Calu3 (cell line): ENCODE results near the gene KLK14. TPM values are rescaled to one million over a fixed set of nuclear protein-coding genes. Genes with fewer than 3 reads are reported as not detected.

ENCODE experiments used
- BruUV-seq: library from RNA; stranded (reverse); fragments of 400-500 nt; replicated peaks from 2 replicates; lab custom pipeline; 2021; lab: Mats Ljungman, UMichigan
- CTCF ChIA-PET: fragments of 300-600 bp; sonication (Branson Sonifier 250); formaldehyde crosslinking; loops from one replicate; lab custom pipeline; 2022; ENCODE audit warnings: antibody characterized with exemption; lab: Charles Lee
- DNase-seq: peaks from one replicate; pipeline ENCODE4 v3.0.0; 2022
- H3K27ac Mint-ChIP-seq: one replicate; pipeline ENCODE4 v1.8.0; 2022; ENCODE audit warnings: mixed read lengths; ENCODE audit not compliant: unreplicated experiment
- H3K27me3 Mint-ChIP-seq: one replicate; pipeline ENCODE4 v1.8.0; 2022; ENCODE audit warnings: mixed read lengths; ENCODE audit not compliant: unreplicated experiment
- H3K36me3 Mint-ChIP-seq: one replicate; pipeline ENCODE4 v1.8.0; 2022; ENCODE audit warnings: mild to moderate bottlenecking, moderate library complexity, mixed read lengths; ENCODE audit not compliant: insufficient read depth, unreplicated experiment
- H3K4me1 Mint-ChIP-seq: one replicate; pipeline ENCODE4 v1.8.0; 2022; ENCODE audit warnings: mild to moderate bottlenecking, low read depth, mixed read lengths; ENCODE audit not compliant: unreplicated experiment
- H3K4me3 Mint-ChIP-seq: one replicate; pipeline ENCODE4 v1.8.0; 2022; ENCODE audit warnings: mild to moderate bottlenecking, low read depth, moderate library complexity, mixed read lengths; ENCODE audit not compliant: unreplicated experiment
- H3K9me3 Mint-ChIP-seq: one replicate; pipeline ENCODE4 v1.8.0; 2022; ENCODE audit warnings: low read depth, mixed read lengths; ENCODE audit not compliant: unreplicated experiment
- CTCF ChIP-seq: fragments of 200-600 bp; IDR thresholded peaks from one replicate; pipeline ENCODE4 v1.8.0; 2022; ENCODE audit warnings: antibody characterized with exemption; ENCODE audit not compliant: unreplicated experiment
- intact Hi-C: fragments of 100-400 bp; cut with micrococcal nuclease; formaldehyde crosslinking; loops from one replicate; pipeline ENCODE4 v1.10.0; 2022; ENCODE audit not compliant: unreplicated experiment
- total RNA-seq: library from RNA; stranded (reverse); gene quantifications from 2 replicates; pipeline ENCODE4 v1.2.3, GENCODE V29; 2022

KLK14 gene
- total RNA-seq, 1 experiment from 2014 or later, result 0.38 TPM

GRCh38 chr19:51079481-51080110, 3.1 kb downstream of the KLK14 start:
- Mint-ChIP-seq H3K4me3 (no peak overlapping the region), H3K27me3 (peaks cover 61% of the 10 kb centered on the region), H3K36me3 (peaks cover 3% of the 10 kb centered on the region), H3K27ac (no peak overlapping the region), H3K9me3 (no peaks in the 10 kb centered on the region), H3K4me1 (no peaks in the 10 kb centered on the region)
- intact Hi-C loops, result no loop called here
- no TSS peak for BruUV-seq
- CTCF ChIA-PET, result interaction anchor here (0.6 kb wide), 1 partner anchor 1734 kb away, joined by 5 read pairs; no protein-coding TSS in a partner anchor
- no peak for TF ChIP-seq CTCF
- no peak for DNase-seq

DNA sequence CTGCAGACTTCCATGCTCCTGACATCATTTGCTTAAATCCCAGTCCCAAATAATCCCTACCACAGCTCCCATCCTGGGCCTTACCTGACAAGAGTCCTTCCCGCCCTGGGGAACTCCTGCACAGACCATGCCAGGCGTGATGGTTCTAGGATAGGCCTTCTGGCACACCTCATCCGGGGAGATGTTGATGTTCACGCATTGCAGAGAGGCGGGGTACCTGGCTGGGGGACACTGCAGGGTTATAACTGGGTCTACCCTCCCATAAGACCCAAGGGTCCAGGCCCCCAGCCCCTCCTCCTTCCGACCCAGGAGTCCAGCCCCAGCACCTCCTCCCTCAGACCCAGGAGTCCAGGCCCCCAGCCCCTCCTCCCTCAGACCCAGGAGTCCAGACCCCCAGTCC, 4.0 kb downstream of the KLK14 start:
- no TSS peak for BruUV-seq

DNA sequence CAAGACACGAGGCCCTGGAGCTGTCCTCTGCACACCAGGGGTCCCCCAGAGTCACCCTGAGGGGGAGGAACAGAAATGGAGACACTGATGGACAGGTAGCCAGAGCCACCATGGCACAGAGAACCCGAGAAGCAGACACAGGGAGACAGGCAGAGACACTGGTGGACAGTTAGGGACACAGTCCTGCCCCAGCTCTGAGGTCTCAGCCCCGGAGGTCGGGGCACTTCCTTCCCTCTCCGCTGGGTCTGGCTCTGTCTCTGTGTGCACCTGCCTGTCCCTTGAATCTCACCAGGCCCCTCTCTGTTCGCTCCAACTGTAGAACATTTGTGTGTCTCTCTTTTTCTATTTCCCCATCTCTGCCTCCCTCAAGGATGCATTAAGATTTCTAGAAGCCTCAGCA, 4.6 kb downstream of the KLK14 start:
- no peaks in the 10 kb centered on the region for H3K36me3 Mint-ChIP-seq
- TF ChIP-seq CTCF, result no peak
- no peak for DNase-seq
- CTCF ChIA-PET, result no interaction called here
- BruUV-seq, result no TSS peak
- H3K9me3 Mint-ChIP-seq, result peaks cover 3% of the 10 kb centered on the region
- no peaks in the 10 kb centered on the region for H3K4me1 Mint-ChIP-seq
- no peak overlapping the region for H3K4me3 Mint-ChIP-seq
- intact Hi-C loops, result no loop called here
- H3K27me3 Mint-ChIP-seq, result peaks cover 56% of the 10 kb centered on the region
- no peak overlapping the region for H3K27ac Mint-ChIP-seq

More for the DNA sequence above, 4.0 kb downstream of the KLK14 start:
- Mint-ChIP-seq H3K4me3 (no peak overlapping the region), H3K4me1 (no peaks in the 10 kb centered on the region), H3K9me3 (peaks cover 3% of the 10 kb centered on the region), H3K36me3 (no peaks in the 10 kb centered on the region), H3K27ac (no peak overlapping the region), H3K27me3 (peaks cover 61% of the 10 kb centered on the region)
- no peak for TF ChIP-seq CTCF
- intact Hi-C loops, result no loop called here
- CTCF ChIA-PET, result interaction anchor here (0.6 kb wide), 1 partner anchor 1733 kb away, joined by 5 read pairs; no protein-coding TSS in a partner anchor
- DNase-seq, result no peak

DNA sequence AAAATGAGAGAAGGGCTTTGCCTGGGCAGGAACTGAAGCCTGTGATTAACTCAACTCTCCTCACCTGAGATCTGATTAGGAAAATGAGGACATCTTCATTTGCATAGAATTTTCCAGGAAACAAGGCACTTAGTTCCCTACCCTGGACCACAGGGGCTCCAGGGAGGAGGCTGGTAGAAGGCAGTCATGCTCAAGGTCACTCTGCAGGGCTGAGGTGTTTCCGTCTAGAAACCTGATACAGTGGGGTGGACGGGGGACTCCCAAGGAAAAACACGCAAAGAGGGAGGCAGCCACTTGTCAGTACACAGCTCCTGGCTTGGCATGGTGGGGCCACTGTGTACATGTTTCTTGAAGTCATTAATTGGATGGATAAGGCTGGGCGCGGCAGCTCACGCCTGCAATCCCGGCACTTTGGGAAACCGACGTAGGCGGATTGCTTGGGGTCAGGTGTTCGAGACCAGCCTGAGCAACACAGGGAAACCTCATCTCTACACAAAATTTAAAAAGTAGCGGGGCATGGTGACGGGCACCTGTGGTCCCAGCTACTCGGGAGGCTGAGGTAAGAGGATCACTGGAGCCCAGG, 6.0 kb downstream of the KLK14 start:
- H3K27me3 Mint-ChIP-seq, result peaks cover 42% of the 10 kb centered on the region
- peaks cover 3% of the 10 kb centered on the region for H3K9me3 Mint-ChIP-seq
- TF ChIP-seq CTCF, result no peak
- CTCF ChIA-PET, result interaction anchor here (0.6 kb wide), 1 partner anchor 13 kb away, joined by 4 read pairs; no protein-coding TSS in a partner anchor
- H3K27ac Mint-ChIP-seq, result no peak overlapping the region
- intact Hi-C loops, result no loop called here
- H3K4me1 Mint-ChIP-seq, result no peaks in the 10 kb centered on the region
- no peaks in the 10 kb centered on the region for H3K36me3 Mint-ChIP-seq
- DNase-seq, result no peak
- BruUV-seq, result no TSS peak
- no peak overlapping the region for H3K4me3 Mint-ChIP-seq
